Amniotic epithelial cell (primary cell): ENCODE data around the gene NCKIPSD.
A peak's percentile ranks its signal among the peaks of the same experiment; 100 is the strongest.

Experiments used
- DNase-seq: peaks from one replicate; pipeline ENCODE4 v3.0.0-alpha.2; 2010; ENCODE audit warnings: low read depth

Gene NCKIPSD

GRCh38 chr3:48647714-48648113, 38.0 kb downstream of the NCKIPSD start:
- no peak for DNase-seq

GRCh38 chr3:48644898-48645760, 40.6 kb downstream of the NCKIPSD start:
- no peak for DNase-seq

GRCh38 chr3:48642605-48643004, 43.1 kb downstream of the NCKIPSD start:
- DNase-seq: no peak

DNA sequence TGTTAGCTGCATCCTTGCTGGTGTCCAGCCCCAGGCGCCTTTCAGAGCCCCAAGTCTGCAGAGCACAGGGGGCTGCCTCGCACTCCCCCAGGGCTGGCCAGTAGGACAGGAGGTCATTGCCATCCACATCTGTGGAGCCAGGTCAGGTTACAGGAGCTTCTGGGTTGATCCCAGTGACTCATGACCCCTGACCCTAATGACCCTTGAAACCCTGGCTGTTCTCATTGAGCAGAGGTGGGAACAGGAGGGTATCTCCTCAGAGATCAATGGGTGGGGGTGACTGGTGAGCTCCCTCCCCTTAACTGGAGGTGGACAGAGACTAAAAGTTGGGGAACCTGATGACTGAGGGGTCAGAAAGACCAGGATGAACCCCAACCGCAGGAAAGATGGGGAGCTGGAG, 44.3 kb downstream of the NCKIPSD start:
- DNase-seq: no peak

GRCh38 chr3:48639944-48640606, 45.6 kb downstream of the NCKIPSD start:
- no peak for DNase-seq

DNA sequence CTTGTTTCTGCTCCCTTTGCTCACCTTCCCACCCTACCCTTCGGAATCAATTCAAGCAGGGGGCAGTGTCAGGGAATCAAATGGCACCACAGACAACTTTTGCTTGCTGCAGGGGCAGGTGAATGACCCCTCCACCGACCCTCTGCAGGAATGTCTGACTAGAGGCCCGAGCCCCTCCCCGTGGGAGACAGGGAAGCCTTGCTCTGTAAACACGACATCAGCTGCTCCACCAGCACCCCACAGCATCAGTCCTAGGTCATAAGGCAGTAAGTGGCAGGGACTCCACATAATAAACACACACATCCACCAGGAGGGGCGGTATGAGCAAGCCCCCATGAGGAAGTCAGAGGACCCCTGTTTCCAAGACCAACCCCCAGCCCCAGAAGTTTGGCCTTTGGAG, 48.4 kb downstream of the NCKIPSD start:
- DNase-seq: no peak

DNA sequence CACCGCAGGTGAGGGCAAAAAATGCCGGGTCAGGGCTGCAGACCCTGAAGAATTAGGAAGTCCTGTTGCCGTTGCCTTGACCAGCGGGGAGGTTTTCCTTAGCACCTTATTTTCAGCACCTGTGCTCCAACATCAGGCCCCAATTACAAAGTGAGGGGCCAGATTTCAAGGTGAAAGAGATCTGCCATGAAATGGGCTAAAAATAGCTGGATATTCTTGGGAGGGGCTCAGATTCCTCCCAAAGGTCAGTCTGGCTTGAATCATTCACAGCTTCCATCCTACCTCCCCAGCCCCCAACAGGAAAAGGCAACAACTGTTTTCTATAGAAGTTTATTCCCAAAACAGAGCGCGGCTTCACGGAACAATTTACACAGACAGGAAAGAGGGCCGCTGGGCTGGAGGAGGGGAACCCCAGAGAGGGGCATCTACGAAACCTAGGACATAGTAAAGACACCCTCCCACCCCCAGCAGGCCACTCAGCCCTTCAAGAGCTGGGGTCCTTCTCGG, 49.5 kb downstream of the NCKIPSD start:
- no peak for DNase-seq

GRCh38 chr3:48635222-48636021, 50.3 kb downstream of the NCKIPSD start, which contains the start of gene SLC26A6:
TSS of gene SLC26A6 (minus strand) at chr3:48635461. CDS start at chr3:48635393, 68 bp downstream.
- DNase-seq: peak; percentile 93

DNA sequence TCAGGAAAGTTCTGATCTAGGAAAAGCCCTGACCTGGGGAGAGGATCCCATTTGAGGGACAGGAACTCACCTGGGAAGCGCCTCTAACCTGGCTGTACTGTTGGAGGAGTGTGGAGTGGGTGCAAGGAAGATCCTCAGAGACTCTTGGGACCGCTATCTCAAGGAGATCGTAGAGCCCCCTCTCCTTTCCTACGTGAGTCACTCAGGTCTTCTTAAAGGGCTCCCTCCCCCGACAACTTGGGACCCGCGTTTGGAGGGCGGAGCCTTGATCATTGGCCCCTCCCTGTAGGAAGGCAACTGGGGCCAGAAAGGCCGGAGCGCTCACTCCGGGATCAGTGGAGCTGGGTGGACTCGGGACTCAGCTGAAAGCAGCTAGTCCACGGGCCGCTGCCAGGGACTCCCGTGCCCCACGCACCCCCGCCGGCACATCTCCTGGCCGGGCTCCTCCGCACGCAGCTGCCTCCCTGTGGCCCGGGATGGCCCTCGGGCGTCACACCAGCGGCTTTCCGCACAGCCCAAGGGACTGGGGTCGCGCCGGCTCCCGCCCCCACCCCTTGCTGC, 51.0 kb downstream of the NCKIPSD start:
- peak; percentile 60 for DNase-seq

DNA sequence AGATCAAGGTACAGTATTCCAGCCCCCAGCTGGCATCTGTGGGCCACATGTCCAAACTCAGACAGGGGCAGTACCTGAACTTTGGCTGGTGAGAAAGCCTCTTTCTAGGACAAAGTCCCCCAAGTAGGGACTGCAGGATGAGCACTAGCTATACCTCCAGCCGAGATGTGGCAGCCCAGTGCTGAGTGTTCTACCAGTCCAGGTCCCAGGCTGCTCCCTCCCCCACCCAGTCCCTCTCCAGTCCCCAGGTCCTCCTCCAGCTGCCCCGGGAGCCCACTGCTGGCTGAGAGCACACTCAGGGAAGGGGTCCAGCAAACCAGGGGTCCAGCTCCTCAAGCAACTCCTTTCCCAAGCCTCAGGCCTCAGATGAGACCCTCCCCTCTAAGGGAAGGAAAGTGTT, 52.0 kb downstream of the NCKIPSD start:
- no peak for DNase-seq

DNA sequence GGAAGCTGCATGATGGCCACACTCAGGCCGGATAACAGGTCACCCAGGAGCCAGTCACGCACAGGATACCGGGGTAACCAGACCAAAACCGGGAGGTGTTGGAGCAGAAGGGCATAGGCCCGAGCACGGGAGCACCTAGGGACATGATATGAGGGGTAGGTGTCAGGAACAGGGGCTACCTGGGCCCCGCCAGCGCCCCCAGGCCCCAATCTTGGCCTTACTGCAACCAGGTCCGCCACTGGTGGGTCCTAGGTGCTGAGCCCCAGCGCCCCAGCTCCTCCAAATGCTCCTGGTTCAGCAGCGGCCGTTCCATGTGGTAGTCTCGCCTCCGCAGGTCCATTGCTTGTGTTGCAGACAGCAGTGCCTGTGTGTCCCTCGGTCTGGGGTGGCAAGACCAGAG, 52.5 kb downstream of the NCKIPSD start:
- no peak for DNase-seq

- DNase-seq: no peak
Measured at GRCh38 chr3:48631516-48632448, 53.9 kb downstream of the NCKIPSD start.

DNA sequence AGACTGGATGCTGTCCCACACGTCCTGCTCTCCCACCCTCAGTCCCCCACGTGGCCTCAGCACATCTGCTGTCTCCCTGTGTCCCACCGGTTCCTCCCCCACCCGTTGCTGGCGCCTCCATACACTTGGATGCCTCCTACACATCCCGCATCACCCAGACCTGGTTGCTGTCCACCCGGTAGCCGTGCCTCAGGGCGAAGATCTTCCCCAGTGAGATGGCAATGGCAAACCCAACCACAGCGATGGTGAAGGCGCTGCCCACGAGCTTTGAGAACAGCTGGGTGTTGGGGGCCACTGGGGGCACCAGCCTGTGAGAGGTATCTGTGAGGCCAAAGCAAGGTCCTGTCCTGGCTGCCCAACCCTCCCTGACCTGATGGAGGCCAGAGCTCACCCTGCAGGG, 54.9 kb downstream of the NCKIPSD start:
- no peak for DNase-seq

GRCh38 chr3:48630407-48630806, 55.3 kb downstream of the NCKIPSD start:
- no peak for DNase-seq

GRCh38 chr3:48629894-48630293, 55.8 kb downstream of the NCKIPSD start:
- DNase-seq: no peak

GRCh38 chr3:48628277-48629017, 57.3 kb downstream of the NCKIPSD start:
- DNase-seq: no peak

GRCh38 chr3:48625600-48625999, 60.1 kb downstream of the NCKIPSD start:
- no peak for DNase-seq

GRCh38 chr3:48624767-48625166, 60.9 kb downstream of the NCKIPSD start:
- DNase-seq: no peak

GRCh38 chr3:48623851-48624547, 61.7 kb downstream of the NCKIPSD start:
- no peak for DNase-seq
